GM19043 (cell line): ENCODE measurements around the gene RBM4.
"Not testable (repeated sequence)": the region's sequence is repeated elsewhere in the genome, so short reads cannot be mapped to it uniquely, and the experiment has no call there.

Experiments used
- ATAC-seq: cut with Tn5 transposase; IDR thresholded peaks from one replicate; pipeline ENCODE4 v1.9.1; 2021; ENCODE audit warnings: low read depth; ENCODE audit not compliant: unreplicated experiment

Gene RBM4, protein sequence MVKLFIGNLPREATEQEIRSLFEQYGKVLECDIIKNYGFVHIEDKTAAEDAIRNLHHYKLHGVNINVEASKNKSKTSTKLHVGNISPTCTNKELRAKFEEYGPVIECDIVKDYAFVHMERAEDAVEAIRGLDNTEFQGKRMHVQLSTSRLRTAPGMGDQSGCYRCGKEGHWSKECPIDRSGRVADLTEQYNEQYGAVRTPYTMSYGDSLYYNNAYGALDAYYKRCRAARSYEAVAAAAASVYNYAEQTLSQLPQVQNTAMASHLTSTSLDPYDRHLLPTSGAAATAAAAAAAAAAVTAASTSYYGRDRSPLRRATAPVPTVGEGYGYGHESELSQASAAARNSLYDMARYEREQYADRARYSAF

DNA sequence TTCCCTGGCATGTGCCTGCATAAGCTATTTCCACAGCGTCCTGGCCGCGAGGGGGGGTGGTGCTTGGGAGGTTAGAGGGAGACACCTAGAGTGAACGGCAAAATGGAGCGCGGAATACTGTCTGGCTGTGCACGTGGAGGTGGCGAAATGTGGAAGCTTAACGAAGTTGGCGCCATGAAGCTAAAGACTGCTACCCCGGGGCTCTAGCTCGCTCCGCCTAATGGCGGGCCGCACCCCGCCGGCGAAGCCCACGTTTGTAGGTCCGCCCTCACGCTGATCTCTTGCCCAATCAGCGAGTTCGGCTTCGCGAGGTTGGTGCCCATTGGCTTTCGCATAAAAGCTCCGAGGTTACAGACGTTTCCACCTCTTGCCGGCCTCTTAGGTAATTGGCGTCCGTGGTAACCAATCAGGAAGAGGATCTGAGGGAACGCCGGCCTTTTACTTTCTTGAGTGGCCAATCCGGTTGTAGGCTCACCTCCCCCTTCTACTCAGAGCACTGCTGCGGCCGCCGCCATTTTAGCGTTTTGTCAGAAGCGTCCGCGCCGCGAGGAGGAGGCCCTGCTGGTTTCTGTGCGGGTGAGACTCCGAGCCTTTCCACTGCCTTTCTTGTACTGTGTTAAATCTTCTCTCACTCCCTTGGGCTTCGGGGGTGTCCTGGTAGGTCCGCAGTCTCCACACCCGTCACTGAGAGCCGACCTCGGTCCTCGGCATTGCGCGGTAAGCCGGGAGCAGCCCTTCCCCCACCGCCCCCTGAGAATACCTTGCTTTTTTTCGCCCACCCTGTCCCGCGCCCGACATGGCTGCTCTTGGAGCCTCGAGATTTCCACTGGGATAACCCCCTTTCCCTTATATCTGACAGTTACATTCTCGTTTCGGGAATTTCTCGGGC, at the start of gene RBM4:
Gene RBM4, plus strand, starts transcription at position 527 of the 889 bp plus-strand sequence. CDS start 1,009 bp downstream, outside the sequence.
- peak; percentile 95 for ATAC-seq

DNA sequence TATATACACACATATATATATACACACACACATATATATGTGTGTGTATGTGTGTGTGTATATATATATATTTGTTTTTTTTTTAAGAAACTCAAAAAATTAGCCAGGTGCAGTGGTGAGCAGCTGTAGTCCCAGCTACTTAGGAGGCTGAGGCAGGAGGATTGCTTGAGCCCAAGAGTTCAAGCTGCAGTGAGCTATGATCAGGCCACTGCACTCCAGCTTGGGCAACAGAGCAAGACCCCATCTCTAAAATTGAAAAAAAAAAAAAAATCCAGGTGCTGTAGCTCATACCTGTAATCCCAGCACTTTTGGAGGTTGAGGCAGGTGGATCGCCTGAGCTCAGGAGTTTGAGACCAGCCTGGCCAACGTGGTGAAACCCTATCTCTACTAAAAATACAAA, 49.2 kb upstream of the RBM4 start:
- not testable (repeated sequence) for ATAC-seq

DNA sequence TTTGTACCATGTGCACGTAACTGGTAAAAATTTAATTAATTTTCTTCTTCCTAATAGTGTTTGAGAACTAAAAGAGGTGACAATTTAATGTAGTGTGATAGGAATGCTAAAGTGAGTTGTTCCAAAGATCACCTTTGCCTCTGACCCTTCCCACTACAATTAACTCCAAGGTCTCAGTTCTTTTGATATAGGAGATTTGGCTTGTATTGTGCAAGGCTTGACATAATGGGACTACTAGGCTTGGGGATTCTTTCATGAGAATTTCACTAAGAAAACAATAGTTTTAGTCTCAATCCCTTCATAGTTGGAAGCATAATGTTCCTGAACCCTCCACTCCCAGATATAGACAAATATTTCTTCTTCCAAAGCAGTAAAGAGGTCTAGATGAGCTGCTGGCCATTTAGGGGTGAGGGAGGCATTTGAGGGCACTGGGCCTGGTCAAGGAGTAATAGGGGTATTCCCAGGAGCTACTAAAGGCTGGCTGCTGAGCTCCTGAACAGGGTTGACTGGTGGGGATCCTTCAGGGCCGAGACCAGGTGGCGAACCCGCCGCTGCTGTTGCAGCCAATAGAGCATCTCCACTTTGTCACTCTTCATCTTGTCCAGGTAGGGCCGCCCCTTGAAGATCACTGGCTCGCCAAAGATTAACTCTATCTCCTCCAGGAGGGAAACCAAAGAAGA, 48.4 kb upstream of the RBM4 start:
- no peak for ATAC-seq

DNA sequence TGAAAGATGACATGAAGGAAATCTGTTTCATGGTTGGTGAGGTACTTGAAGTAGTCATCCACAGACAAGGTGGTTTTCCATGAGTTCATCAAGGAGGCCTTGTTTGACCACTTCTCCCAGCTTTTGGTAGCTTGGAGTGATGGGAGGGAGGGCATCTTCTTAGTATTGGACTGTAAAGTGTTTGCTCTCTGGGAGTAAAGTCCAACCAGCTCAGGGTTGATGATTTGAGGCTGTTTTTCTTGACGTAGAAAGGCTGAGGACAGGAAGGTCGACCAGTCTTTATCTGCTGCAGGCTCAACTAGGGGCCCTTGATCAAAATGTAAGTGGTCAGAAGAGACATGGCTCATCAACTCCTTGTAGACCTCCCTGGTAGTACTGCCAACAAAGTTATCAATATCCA, 47.3 kb upstream of the RBM4 start:
- ATAC-seq, result no peak

DNA sequence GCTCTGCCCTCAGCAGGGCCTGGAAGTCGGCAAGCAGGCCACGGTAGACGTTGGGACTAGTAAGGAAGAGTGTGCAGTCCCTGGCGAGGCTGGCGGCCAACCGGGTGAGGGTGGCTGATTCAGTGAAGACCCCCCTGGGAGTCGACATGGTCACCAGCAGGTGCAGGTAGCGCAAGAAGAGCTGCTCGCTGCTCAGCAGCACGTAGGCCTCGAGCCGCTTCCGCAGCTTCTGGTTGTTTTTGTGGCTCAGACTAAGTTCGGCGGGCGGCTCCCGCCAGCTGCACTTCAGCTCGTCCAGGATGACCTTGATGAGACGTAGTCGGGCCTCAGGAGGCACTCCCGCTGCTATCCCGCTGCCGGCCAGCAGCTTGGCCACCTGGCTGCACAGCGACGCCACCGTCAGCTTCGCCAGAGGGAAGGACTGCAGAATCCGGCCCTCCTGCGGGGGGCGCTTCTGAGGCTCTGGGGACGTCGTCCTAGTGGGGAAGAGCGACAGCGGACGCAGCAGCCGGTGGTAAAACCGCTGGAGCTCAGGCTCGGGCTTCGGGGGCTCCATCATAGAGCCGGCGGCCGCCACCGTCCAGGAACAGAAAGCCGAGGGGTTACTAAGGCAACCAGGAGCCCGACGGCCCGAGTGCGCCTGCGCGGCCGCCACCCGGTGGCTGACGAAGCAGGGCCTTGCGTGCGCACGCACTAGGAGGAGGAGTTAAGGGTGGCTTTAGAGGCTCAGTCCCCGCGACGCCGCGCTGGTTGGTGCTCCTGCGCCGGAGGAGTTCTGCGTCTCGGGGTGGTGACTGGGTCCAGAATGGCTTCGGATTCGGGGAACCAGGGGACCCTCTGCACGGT, 45.8 kb upstream of the RBM4 start, which contains the start of the genes CCDC87 and CCS:
Gene CCDC87, minus strand, starts transcription at position 607 of the 846 bp plus-strand sequence. Its CDS starts 48 bp downstream, at position 559.
Gene CCS, plus strand, starts transcription at position 729 of the 846 bp plus-strand sequence. Its CDS starts 77 bp downstream, at position 806.
- peak; percentile 85 for ATAC-seq

DNA sequence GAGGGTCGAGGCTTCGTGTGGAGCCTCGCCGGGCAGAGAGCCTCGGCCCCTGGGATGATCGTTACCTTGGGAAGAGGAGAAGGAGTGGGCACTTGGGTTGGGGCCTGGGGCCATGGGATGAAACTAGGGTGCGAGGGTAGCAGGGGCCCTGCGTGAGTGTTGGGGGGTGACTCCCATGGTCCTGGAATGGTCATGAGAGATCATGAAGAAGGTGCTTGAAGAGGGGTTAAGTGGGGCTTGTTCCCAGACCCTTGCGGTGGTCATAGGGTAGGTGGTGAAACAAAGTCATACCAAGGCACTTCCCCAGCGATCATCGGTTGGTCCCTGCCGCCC, 45.2 kb upstream of the RBM4 start:
- no peak for ATAC-seq

DNA sequence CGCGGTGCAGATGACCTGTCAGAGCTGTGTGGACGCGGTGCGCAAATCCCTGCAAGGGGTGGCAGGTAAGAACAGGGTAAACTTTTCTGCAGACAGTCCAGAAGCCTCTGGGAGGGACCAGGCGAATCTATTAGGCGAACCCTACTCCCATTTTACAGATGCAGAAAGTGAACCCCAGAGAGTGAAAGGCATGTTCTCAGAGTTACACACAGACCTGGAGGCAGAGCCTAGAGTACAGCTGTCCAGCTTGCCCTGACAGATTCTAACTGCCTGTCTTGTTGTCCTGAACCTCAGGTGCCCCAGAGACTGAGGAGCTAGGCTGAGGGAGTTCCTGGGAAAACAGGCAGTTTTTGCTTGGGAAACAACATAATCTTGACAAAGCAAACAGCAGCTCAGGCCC, 44.9 kb upstream of the RBM4 start:
- no peak for ATAC-seq

DNA sequence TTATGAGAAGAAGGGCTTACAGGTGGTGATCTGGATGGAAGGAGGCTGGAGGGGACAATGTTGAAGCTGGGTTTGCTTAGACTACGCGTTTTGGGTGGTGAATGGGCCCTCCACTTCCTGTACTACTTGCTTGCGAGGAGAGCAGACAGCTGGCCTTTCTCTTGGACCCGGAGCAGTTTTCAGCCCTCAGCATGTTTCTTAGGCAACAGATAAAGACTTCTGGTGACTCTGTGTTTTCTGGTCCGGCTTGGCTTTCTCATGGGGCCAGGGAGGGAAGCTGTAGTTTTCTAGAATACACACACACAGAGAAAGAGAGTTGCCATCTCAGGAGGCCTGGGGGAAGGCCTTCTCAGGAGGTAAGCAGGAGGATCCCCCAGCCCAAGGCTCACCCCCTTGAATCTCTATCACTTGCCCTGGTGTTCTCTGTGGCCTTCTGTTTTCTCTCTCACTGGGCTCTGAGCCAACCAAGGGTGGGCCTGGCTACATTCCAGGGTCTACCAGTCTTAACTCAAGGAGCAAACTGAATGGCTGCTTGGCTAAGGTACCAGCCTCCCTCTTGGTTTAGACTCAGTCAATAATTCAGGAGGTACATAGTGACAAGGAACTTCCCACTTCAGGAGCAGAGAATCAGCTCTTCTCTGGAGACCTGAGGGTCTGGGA, 43.1 kb upstream of the RBM4 start:
- no peak for ATAC-seq

DNA sequence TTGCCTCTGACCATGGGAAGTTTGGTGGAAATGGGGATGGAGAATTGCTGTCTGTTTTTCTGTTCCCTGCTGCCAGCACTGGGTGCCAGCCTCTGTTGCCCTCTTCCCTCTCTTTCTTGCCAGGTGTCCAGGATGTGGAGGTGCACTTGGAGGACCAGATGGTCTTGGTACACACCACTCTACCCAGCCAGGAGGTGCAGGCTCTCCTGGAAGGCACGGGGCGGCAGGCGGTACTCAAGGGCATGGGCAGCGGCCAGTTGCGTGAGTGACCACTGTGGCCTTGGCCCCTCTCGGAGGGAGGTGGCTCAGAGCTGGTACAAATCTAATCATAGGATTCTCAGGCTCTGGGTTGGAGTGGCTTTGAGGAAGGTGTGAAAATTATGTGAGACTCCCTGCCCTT, 39.5 kb upstream of the RBM4 start:
- no peak for ATAC-seq

DNA sequence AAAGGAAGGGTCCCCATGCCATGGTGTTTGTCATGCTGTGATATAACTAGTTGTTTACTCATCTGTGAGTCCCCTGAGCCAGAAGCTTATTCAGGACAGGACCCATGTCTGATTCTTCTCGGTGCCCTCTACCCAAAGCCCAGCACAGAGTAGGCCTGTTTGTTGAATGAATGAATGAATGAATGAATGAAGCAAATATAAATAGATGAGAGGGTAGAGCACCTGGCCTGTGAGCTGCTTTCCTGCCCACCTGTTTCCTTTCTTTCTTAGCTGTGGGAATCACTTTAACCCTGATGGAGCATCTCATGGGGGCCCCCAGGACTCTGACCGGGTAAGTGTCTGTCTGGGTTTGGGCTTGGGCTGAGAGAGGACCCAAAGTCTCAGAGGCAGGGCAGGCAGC, 38.3 kb upstream of the RBM4 start:
- ATAC-seq, result no peak

DNA sequence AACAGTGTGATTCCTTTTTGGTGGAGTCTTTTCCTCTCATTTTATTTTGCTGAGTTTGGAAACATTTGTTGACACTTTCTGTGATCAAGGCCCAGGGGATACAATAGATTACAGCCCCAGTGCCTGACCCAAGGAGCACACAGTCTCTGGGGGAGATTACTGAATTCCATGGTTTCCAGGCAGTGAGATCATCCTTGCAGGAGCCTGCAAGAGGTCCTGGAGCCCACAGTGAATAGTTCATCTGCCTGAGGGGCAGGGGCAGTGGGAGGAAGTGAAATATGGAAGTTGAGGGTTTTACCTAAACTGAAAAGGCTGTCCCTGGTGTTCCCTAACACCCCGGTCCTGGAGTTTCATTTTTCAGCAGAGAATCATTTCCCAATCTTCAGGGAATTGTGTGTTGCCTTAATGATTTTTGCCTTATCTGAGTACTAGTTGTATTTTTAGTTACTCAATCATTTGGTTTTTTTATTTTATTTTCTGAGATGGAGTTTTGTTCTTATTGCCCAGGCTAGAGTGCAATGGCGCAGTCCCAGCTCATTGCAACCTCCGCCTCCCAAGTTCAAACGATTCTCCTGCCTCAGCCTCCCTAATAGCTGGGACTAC, 37.8 kb upstream of the RBM4 start:
- ATAC-seq, result no peak

DNA sequence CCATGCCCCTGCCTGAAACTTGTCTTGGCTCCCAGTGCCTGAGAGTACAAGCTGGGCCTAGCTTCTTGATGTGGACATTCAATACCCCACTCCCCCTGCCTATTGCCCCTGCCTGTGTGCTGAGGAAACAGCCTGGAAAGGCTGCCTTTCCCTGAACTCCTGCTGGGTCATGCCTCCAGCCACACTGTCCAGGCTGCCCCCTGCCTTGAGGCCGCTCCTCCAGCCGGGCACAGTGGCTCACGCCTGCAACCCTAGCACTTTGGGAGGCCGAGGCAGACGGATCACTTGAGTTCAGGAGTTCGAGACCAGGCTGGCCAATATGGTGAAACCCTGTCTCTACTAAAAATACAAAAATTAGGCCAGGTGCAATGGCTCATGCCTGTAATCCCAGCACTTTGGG, 35.4 kb upstream of the RBM4 start:
- ATAC-seq, result no peak

DNA sequence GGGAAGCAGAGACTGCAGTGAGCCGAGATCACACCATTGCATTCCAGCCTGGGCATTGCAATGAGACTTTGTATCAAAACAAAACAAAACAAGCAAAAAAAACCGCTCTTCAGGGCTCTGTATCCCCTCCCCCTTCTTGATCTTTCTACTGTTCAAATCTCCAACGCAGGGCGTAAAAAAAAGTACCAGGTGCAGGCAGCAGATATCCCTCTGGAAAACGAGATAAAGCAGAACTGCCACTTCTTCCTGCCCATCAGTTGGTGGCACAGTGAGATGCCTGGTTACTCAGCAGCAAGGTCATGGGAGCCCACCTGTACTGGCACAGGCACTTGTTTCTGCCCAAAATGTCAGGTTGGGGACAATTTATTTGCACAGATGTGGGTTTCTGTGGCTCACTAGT, 34.3 kb upstream of the RBM4 start:
- no peak for ATAC-seq

DNA sequence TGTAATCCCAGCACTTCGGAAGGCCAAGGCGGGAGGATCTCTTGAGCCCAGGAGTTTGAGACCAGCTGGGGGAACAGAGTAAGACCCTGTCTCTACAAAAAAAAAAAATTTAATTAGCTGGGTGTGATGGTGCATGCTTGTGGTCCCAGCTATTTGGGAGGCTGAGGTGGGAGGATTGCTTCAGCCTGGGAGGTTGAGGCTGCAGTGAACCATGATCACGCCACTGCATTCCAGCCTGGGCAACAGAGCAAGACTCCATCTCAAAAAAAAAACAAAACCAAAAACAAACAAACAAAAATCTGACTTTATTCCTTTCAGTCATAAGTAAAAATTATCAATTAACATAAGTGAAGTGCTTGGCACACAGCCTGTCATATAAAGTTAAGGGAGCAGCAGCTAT, 31.9 kb upstream of the RBM4 start:
- ATAC-seq, result not testable (repeated sequence)

DNA sequence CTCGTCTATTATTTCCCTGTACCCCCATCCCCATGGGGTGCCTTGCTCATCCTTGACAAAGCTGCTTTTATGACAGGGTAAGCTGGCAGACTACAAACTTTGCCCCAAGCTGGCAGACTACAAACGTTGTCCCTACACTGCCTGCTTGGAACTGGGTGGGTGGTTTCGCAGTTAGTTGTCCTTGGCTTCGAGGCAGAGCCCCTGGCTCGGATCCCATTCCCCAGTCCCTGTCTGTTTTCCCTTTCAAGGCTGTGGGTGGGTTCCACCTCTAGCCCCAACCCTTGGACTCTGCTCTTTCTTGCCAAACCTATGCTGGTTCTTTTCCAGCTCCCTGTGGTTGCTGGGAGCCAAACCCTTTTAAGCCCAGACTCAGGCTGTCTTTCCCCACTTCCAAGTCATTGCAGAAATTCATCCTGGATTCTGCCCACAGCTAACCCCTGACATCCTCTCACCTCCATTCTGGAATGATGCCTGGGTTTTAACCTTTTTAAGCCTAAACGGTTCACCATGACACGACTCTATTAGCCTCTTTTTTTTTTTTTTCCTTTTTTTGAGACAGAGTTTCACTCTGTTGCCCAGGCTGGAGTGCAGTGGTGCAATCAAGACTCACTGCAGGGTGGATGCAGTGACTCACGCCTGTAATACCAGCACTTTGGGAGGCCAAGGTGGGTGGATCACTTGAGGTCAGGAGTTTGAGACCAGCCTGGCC, 31.2 kb upstream of the RBM4 start:
- ATAC-seq, result no peak

DNA sequence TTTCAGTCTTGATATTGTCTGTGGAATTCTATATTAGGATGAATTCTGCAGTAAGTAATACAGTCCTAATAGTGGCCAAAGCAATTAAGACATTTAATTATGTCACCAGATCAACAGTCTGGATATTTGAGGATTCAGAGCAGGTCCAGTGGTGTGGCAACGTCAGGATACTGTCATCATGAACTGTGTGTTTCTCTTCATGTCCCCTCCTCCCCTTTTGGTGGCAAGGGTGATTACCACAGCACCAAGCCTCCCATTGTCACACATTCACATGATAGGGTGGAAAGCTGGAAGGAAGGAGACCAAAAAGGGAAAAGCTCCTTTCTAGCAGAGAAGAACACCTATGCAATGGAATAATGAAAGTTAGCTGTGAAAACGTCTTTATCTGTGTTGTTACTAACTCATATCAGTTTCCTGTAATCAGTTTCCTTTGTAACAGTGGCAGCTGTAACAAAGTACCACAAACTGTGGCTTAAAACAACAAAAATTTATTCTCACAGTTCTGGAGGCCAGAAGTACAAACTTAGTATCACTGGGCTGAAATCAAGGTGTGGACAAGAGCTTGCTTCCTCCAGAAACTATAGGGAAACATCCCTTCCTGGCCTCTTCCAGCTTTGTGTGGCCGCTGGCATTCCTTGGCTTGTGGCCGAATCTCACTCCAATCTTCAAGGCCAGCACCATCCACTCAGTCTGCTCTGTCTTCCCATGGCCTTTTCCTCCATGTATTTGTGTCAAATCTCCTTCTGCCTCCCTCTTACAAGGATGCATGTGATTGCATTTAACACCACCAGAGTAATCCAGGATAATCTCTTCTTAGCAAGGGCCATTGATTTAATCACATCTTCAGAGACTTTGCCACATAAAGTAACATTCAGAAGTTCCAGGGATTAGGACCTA, 28.5 kb upstream of the RBM4 start:
- ATAC-seq, result no peak

DNA sequence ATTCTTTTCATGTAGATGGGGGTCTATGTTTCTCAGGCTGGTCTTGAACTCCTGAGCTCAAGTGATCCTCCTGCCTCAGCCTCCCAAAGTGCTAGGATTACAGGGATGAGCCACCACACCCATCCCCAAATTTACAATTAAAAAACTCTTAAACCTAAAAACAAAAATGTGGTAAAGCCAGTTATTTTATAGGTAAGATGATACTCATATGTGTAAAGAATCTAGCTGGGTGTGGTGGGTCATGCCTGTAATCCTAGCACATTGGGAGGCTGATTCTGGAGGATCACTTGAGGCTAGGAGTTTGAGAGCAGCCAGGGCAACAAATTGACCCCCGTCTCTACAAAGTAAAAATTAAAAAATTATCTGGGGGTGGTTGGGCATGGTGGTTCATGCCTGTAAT, 26.0 kb upstream of the RBM4 start:
- ATAC-seq, result no peak

DNA sequence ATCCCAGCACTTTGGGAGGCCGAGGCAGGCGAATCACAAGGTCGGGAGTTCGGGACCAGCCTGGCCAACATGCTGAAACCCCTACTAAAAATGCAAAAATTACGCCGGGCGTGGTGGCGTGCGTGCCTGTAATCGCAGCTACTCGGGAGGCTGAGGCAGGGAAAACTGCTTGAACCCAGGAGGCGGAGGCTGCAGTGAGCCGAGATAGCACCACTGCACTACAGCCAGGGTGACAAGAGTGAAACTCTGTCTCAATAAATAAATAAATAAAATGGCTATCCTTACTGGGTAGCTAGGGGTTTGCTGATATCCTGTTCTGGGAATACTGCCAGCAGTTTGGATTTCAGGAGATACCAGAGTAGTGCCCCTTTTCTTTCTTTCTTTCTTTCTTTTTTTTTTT, 24.4 kb upstream of the RBM4 start:
- ATAC-seq, result no peak
